Progenitor cell of endocrine pancreas (in vitro differentiated cells): ENCODE measurements around the gene ADAMTS1. TPM values are rescaled to one million over a fixed set of nuclear protein-coding genes. Genes with fewer than 3 reads are reported as not detected.
"Not testable (repeated sequence)": the region's sequence is repeated elsewhere in the genome, so short reads cannot be mapped to it uniquely, and the experiment has no call there.

Experiments used
- DNase-seq: peaks from one replicate; pipeline ENCODE4 v3.0.0; 2021; ENCODE audit warnings: low spot score; ENCODE audit not compliant: unreplicated experiment
- H3K27ac Mint-ChIP-seq: 2 replicates; pipeline ENCODE4 v1.8.0; 2021; ENCODE audit warnings: mild to moderate bottlenecking, moderate library complexity, mixed read lengths
- H3K27me3 Mint-ChIP-seq: 2 replicates; pipeline ENCODE4 v1.8.0; 2021; ENCODE audit warnings: mixed read lengths
- H3K36me3 Mint-ChIP-seq: 2 replicates; pipeline ENCODE4 v1.8.0; 2022; ENCODE audit warnings: mixed read lengths; ENCODE audit not compliant: insufficient read depth
- H3K4me1 Mint-ChIP-seq: 2 replicates; pipeline ENCODE4 v1.8.0; 2021; ENCODE audit warnings: low read depth, mixed read lengths
- H3K4me3 Mint-ChIP-seq: 2 replicates; pipeline ENCODE4 v1.8.0; 2021; ENCODE audit warnings: low read depth, mild to moderate bottlenecking, moderate library complexity, mixed read lengths
- H3K9me3 Mint-ChIP-seq: 2 replicates; pipeline ENCODE4 v1.8.0; 2021; ENCODE audit warnings: low read depth, mixed read lengths
- CTCF ChIP-seq: fragments of 200-600 bp; sonication (generic); IDR thresholded peaks from one replicate; pipeline ENCODE4 v1.5.0; 2021; ENCODE audit warnings: antibody characterized with exemption, mild to moderate bottlenecking; ENCODE audit not compliant: unreplicated experiment
- total RNA-seq: library from RNA; stranded (reverse); gene quantifications from 2 replicates; pipeline ENCODE4 v1.2.1, GENCODE V29; 2021

Gene ADAMTS1
- total RNA-seq, 1 donor from 2014 or later, result 11.6 TPM

- no peak overlapping the region for H3K27ac Mint-ChIP-seq
- no peak overlapping the region for H3K4me3 Mint-ChIP-seq
- peaks cover 7% of the 10 kb centered on the region for H3K4me1 Mint-ChIP-seq
- DNase-seq, result no peak
- H3K27me3 Mint-ChIP-seq, result no peaks in the 10 kb centered on the region
- no peak for TF ChIP-seq CTCF
- H3K9me3 Mint-ChIP-seq, result peaks cover 4% of the 10 kb centered on the region
- H3K36me3 Mint-ChIP-seq, result no peaks in the 10 kb centered on the region
Measured at GRCh38 chr21:26865857-26866256, 20.6 kb upstream of the ADAMTS1 start.

GRCh38 chr21:26856871-26857350 lies 11.7 kb upstream of the ADAMTS1 start:
- DNase-seq, H3K27me3 Mint-ChIP-seq, H3K36me3 Mint-ChIP-seq, H3K9me3 Mint-ChIP-seq, H3K27ac Mint-ChIP-seq, H3K4me1 Mint-ChIP-seq, H3K4me3 Mint-ChIP-seq: not testable (repeated sequence)

- H3K27ac Mint-ChIP-seq, H3K4me3 Mint-ChIP-seq, H3K9me3 Mint-ChIP-seq, H3K4me1 Mint-ChIP-seq, H3K27me3 Mint-ChIP-seq, DNase-seq, H3K36me3 Mint-ChIP-seq: not testable (repeated sequence)
Measured at GRCh38 chr21:26854695-26855094, 9.5 kb upstream of the ADAMTS1 start.

- H3K9me3 Mint-ChIP-seq, result no peaks in the 10 kb centered on the region
- TF ChIP-seq CTCF, result no peak
- no peak for DNase-seq
- peaks cover 5% of the 10 kb centered on the region for H3K4me1 Mint-ChIP-seq
- H3K36me3 Mint-ChIP-seq, result no peaks in the 10 kb centered on the region
- H3K27ac Mint-ChIP-seq, result no peak overlapping the region
- H3K4me3 Mint-ChIP-seq, result no peak overlapping the region
- H3K27me3 Mint-ChIP-seq, result peaks cover 4% of the 10 kb centered on the region
Measured at GRCh38 chr21:26852423-26852822, 7.2 kb upstream of the ADAMTS1 start.

- DNase-seq, result no peak
- H3K36me3 Mint-ChIP-seq, result no peaks in the 10 kb centered on the region
- no peak overlapping the region for H3K27ac Mint-ChIP-seq
- H3K9me3 Mint-ChIP-seq, result no peaks in the 10 kb centered on the region
- no peak overlapping the region for H3K4me3 Mint-ChIP-seq
- TF ChIP-seq CTCF, result no peak
- peaks cover 12% of the 10 kb centered on the region for H3K4me1 Mint-ChIP-seq
- peaks cover 8% of the 10 kb centered on the region for H3K27me3 Mint-ChIP-seq
Measured at GRCh38 chr21:26851109-26851944, 6.1 kb upstream of the ADAMTS1 start.

- H3K4me3 Mint-ChIP-seq, result no peak overlapping the region
- no peaks in the 10 kb centered on the region for H3K9me3 Mint-ChIP-seq
Measured at GRCh38 chr21:26850116-26850643, 5.0 kb upstream of the ADAMTS1 start.

More at GRCh38 chr21:26850116-26850643, 5.0 kb upstream of the ADAMTS1 start:
- Mint-ChIP-seq H3K4me1 (peaks cover 13% of the 10 kb centered on the region), H3K36me3 (no peaks in the 10 kb centered on the region), H3K27ac (no peak overlapping the region), H3K27me3 (peaks cover 8% of the 10 kb centered on the region)
- DNase-seq, result no peak
- peak; percentile 80 for TF ChIP-seq CTCF
